Posterior vena cava (tissue), 2 donors: ENCODE measurements around the gene TTC28. TPM values are rescaled to one million over a fixed set of nuclear protein-coding genes. Genes with fewer than 3 reads are reported as not detected.

ENCODE experiments used
- DNase-seq: peaks from one replicate; pipeline ENCODE4 v3.0.0-alpha.2; 2020; ENCODE audit warnings: low spot score
- intact Hi-C, 2 donors: fragments of 100-400 bp; cut with DNase I; formaldehyde crosslinking; loops; one replicate each; pipeline versions ENCODE4 v1.14.1 to v1.14.2; 2022 to 2023
- total RNA-seq, 2 donors: library from RNA; stranded (reverse); fragmentation: NEBNext Ultra II Directional; extraction: Animal tissue kit (Norgen Biotek cat#: 25700); gene quantifications; one replicate each; pipeline ENCODE4 v1.2.1, GENCODE V29; 2021
- donor health status: DM: yes; HTN: yes; CAD: no.
- donor health status: DM: yes; HTN: yes; CAD: no.

TTC28 gene
- total RNA-seq, 2 donors from 2014 or later: 36.6 to 51.2 TPM

DNA sequence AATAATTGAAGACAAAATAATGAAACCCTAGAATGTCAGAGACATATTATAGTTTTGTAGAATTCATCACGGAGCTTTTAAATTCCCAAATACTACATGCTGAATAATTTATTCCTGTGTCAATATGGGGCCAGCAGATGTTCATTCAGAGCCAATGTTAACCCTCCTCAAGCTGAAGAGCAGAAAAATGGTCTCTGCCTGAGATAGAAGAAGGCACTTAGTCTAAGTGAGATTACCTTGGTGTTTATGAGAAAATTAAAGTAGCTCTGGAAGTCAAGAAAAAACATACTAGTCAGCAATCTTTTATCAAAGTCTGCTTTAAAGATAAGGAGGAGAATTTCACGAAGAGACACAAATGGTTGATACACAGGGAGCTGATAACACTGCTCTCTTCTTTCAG lies 328.2 kb downstream of the TTC28 start:
- no peak for DNase-seq
- intact Hi-C loops: no loop called here

DNA sequence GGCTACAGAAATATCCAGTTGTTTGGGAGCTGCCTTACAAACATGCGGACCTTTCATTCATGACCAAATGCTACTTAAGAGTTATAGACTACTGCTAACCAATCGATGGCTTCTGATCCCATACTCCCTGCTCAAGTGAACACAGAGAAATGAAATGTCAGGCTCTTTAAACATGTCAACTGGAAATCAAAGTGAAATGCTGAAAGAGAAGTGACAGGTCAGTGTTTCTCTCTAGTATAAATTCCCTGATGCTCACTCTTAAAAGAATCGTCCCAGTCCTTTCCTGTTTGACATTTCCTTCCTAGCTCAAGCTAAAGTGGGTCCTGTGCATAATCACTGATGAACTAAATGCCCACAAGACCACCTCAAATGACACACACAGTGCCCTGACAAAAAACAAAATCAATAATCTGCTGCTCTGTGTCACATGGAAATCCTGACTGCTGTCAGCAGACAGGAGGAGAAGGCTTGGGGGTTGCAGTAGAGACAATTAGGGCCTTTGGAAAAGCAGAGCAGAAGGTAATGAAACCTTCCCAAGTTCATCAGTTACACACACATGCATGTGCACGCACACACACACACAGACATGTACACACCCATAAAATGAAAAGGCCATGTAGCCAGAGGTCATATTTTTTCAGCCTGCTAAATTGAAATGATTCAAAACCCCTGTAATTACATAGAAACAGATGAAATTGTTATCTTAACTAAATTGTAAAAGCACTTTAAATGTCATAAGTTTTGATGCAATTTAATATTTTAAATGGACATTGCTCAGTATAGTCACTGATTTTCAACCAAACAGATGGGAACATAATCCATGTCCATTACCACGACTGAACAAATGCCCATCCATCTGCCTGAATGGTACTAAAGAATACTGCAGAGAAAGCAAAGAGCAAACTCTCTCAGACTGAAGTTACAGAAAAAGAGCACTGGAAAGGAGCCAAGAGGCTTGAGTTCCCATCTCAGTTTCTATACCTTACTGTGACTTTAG lies 330.7 kb downstream of the TTC28 start:
- intact Hi-C loops: loop anchor here in 1 of 2 donors (1.0 kb wide), 1 partner anchor 14 kb away; no protein-coding TSS in a partner anchor
- DNase-seq: no peak

DNA sequence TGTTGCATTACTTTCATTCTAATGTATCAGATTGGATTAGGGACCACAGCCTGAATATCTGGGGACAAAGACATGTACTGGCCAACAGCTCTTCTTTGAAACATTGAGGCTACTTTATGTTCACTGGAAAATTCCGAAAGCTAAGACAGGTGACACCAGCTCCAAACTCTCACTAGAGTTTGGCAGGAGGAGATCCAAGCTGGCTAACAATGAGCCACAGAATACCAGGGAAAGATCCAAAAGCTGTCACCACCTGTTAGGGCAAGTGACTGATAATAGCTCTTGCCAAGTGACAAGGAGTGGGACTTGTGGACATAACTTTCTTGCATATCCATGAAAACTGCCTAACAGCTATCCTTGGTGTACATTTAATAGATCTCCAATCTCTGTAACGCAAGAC lies 333.3 kb downstream of the TTC28 start:
- no peak for DNase-seq
- intact Hi-C loops: no loop called here

DNA sequence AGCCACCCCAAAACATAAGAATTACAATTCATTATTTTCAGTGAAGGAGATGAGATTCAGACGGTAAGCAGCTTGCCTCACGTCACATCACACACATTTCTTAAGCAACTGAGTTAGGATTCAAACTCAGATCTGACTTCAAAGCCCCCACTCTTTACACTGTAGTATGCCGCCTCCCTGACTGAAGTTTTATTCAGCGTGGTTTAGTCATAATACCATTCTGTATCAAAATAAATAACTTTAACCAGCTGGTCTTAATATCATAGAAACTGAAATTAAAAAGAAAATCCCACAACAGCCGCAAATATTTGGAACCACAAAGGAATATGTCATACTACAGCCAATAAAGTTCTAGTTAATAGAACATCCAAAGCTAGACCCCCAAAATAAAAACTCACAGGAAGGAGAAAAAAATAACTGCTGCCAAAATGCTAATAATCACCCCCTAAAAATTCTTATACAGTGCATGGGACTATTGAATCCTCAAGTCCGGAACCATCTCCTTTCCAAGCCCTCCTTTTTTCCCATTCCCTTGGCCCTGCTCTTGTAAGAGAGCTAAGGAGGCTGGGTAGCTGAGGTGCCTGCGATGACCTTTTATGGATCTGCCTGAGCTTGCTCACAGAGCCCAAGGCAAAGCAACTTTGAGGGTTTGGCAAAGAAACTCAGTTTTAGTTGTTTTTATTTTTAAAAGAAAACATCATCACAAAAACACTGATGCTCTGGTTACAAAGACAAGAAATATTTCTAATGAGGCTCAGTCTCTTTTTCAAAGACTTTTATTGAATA lies 334.5 kb downstream of the TTC28 start:
- DNase-seq: no peak
- intact Hi-C loops: no loop called here

DNA sequence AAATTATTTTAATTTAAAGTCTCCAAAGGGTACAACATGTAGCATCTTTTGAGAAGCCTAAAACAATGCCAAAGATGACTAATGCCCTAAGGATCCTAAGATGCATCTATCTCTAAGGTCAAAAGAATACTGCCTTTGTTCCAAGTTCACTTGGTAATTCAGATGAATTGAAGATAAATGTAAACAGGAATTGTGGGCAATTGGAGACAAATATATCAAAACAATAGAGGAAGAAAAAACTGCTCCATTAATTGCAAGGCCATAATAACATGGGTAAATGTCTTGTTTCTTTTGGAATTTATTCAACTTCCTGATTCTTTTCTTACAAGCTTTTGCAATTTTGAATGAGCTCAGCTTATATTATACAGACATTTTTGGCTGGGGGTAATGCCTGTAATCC lies 338.6 kb downstream of the TTC28 start:
- intact Hi-C loops: no loop called here
- DNase-seq: no peak

DNA sequence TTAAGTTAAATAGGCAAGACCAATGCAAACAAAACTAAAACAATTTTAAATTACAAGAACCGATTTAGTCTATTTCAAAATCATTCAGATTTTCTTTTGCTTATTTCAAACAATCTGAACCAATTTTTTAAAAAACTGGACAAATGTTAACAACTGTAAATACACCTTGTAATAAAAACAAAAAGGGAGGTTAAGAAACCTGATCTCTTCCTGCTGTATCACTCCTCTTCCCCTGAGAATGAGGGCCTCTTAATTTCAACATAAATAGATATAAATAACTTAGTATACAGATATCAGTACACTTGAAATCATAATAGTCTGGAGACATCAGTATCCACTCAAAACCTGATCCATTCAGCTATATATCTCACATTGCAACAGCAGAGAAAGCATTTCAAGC lies 346.6 kb downstream of the TTC28 start:
- intact Hi-C loops: no loop called here
- no peak for DNase-seq

DNA sequence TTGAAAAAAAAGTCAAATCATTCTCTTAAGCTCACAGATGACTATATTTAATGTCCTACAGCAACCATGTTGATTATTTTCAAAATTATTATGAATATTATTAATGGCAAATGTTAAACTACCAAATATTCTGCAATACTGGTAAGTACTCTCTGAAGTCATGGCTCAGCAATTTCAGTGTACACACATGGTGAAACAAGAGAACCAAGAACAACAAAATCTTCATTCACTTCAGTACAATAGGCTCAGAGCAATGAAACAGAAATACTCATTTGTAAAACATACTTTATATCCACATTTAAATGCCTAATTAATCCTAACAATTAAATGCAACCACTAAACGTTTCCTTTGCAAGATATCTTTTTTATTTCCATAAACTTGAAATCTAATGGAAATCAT lies 347.2 kb downstream of the TTC28 start:
- no peak for DNase-seq
- intact Hi-C loops: no loop called here

DNA sequence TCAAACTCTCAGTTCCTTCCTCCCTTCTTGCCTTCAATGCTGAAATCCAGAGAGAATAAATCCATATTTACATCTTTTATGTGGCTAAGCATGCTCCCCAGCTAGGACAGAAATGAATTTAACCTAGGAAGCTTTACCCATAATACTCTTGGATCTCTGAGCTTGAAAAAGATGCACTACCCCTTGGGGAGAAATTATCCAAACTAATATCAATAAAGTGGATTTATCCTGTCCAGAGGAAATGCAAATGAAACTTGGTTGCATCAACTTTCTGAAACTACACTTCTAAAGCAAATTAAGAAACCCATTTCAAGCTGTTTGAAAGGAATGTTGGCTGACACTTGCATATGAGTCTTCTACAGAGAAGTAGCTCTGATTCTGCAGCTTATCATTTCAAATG lies 347.9 kb downstream of the TTC28 start:
- intact Hi-C loops: no loop called here
- DNase-seq: no peak

DNA sequence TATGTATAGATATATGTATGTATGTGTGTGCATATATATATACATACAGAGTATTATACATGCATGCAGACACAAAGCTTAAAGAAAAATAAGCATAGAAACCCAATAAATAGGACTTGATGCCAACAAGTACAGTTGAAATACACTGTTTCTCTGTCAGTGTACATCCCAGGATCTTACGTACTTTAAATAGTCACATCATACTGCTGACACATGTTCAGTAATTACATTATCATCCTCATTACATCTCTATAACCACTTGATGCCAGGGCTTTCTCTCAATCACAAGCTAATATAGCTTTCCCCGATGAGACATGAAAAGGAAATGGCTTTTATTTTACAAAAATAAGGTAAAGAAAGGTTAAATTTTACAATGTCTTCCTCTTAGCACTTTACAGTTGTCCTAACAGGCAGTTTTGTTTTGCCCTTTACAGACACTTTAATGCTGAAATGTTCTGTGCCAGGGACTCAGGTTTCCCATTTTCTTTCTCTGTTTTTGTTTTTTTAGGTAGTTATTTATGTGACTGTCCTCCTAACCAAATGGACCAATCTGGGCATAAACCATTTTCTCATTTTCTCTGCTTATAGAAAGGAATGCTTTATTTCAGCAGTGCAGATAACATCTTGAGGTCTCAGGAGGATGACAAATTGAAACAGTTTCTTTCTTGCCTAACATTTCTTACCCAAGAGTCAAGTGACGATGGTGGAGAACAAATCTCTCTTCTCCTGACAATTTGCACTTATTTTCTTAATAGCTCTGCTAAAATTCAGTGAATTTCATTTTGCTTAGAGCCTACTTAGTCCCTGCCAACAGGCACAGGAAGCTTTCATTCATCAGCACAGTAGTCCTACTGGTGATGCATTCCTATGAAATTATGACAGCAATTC lies 350.2 kb downstream of the TTC28 start:
- intact Hi-C loops: no loop called here
- DNase-seq: no peak

DNA sequence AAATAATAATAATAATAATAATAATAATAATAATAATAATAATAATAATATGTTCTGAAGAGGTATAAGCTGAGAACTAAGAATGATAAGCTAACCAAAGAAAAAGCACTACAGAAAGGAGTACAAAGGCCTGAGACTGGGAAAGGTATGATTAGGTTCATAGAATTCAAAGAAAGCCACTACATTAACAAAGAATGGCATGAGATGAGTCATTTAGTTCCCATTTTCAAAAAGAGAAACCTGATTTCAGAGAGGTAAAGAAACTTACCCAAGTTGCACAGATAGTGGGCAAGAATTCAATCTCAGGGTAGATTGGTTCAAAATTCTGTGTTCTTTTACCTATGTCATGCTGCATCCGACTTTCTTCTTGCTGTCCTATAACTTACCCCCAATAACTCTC lies 350.9 kb downstream of the TTC28 start:
- no peak for DNase-seq

DNA sequence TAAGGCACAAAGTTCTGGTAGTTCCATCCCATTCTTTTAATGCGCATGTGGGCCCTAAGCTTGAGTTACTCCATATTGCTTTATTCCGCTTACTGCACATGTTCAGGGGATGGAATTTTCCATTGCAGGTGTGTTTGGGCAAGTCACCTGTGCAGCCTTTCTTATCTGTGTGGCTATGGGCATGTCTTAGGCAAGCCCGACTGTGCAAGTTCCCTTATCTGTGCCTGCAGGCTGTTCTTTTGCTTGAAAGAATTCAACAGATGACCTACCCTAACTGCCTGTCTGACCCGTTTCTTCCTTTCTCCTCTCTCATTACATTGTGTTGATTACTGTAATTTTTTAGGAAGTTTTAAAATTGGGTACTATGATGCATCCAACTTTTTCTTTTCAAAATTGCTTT lies 363.6 kb downstream of the TTC28 start:
- DNase-seq: no peak
- intact Hi-C loops: no loop called here

More for the DNA sequence above, 350.9 kb downstream of the TTC28 start:
- intact Hi-C loops: no loop called here

DNA sequence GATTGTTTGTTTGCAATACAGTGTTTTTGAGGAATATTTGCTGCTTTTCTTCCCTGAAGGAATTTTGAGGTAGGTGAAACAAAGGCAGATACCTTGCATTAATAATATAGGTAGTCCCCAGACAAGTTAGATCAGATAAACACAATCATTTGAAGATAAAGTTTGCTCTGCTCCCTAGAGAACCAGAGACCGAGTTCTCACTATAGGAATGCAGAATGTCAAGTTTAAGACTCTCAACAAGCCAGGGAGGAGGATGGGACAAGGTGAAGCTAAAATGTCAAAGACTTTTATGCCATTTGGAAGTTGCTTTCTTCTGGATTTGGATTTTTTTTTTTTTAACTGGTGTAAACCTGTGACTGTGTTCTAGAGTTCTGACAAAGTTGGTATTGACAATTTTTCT lies 364.7 kb downstream of the TTC28 start:
- no peak for DNase-seq
- intact Hi-C loops: no loop called here

DNA sequence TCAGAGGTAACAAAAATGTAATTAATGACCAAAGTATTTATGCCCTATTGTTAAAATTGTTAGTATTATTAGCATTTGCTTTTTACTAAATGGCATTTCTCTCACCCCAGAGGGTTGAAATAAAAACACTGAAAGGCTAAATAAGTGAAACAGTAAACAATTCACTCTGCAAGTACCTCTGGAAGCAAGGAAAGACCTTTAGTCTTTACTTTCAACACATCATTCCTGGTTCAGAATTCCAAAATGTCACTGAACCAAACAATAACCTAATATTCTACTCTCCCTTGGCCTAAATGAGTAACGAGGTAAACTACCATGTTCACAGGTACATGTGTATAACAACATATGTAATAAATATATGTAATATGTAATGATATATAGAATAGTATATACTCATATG lies 369.3 kb downstream of the TTC28 start:
- DNase-seq: no peak
- intact Hi-C loops: no loop called here

DNA sequence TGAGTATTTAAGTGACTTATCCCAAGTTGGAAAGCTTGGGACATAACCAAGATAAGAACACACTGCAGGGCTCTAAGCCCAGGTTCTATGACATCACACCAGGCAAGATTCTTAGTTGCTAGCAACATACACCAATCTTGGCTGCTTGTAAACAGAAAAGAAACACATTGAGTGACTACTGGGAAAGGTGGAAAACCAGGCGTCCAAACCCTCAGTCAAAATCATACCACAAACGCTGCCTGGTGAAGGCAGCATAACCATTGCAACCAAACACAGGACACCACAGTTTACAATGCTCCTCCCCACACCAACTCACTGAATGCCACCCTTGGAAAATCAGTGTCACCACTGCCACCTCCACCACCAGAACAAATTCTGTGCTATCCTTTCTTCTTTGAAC lies 379.9 kb downstream of the TTC28 start:
- intact Hi-C loops: no loop called here
- no peak for DNase-seq

DNA sequence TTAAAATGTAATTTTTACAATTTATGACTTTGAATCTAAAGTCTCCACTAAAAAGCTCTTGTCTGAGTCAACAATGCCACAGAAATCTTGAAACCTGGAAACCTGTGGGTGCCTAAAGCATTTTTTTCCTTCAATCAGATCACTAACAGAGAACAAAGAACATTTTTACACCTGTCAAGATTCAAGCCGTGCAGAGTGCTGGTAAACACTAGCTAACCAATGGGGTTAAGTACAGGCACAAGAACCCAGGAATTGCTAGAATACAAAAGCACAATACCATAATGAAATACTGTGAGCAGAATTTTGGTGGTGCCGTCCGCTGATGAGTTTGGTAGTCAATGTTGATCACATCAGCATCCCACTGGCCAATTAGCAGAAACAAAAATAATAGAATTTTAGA lies 380.3 kb downstream of the TTC28 start:
- intact Hi-C loops: no loop called here
- no peak for DNase-seq

DNA sequence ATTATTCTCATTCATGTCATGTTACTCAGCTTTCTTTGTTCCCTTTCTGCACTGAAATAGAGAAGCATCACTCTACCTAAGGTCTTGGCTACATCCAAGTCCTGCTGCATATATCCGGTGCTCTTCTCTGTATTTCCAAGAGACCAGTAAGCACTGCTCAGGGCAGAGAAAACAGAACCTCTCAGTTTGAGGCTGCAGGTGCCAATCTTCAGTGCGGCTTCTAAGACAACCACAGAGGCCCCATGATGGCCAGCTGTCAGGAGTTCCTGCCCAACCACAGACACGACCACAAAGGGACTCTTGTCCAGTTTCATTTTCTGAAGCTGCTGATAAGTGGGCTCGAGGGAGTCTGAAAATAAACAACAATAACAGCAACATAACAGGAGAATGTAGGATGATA lies 382.1 kb downstream of the TTC28 start:
- intact Hi-C loops: no loop called here

DNA sequence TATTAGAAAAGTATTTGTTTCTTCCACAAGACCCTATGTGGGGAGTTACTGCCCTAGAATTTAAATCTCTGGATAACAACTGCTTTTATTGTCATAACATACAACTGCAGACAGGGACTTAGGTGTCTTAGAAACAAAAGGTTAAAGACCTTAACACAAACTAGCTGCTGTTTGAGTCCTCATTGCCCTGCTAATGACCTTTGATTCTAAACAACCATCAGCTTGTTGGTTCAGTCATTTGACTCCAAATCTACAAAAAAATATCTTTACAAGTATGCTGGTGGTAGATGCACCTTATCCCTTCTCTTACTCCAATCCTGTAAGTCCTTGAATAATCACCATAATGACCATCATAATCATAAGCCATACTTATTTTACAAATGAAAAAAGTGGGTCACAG lies 383.2 kb downstream of the TTC28 start:
- DNase-seq: no peak
- intact Hi-C loops: no loop called here

More for the DNA sequence above, 382.1 kb downstream of the TTC28 start:
- no peak for DNase-seq

DNA sequence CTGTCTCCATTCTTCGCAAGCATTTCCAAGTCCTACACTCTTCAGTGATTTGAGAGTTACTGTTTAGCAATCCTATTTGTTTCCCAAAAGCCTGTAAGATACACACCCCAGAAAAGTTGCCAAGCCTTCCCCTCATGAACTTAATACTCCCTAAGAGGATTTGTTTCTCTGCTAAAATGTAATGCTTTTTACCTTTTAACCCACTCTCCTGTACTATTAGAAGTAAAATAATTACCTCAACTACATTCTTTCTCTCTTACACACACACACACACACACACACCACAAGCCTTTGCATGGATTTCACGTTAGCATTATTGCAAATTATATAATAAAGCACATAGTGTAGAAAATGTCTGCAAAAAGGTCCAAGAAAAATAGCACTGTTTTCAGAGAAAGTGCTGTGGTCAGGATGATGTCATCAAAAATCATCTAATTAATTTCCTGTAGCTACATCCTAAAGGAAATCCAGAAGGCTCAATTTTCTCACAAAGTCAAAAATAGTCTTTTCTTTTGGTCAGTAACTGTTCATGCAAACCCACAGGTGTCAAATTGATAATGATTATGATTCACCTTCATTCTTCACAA lies 396.5 kb downstream of the TTC28 start:
- DNase-seq: no peak
- intact Hi-C loops: no loop called here

DNA sequence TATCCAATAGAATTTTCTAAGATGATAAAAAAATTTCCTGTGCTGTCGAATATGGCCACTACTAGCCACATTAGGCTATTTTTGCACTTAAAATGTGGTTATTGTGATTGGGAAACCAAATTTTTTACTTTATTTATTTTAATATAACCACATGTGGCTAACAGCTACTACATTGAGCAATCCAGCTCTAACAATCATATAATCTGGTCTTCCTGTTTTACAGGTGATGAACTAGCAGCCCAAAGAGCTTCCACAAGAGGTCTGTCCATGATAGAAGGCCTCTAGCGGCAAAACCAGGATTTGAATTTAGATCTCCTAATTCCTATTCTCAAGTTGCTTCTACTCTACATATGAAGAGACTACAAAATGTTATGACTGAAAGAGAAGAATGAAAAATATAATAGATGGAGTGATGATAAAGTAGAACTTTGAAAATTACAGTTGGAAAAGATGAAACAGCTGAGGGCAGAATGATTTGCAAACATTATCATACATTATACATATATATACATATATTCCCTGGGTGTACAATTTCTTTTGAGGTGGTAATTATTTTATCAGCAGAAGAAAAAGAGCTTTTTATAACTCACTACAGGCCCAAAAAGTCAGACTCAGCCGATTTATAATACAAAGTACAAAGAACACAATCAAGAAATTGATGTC lies 397.1 kb downstream of the TTC28 start:
- DNase-seq: no peak
- intact Hi-C loops: no loop called here
